OCI-LY3 (cell line): ENCODE results near the gene EIF3C.
A peak's percentile ranks its signal among the peaks of the same experiment; 100 is the strongest.
"Not testable (repeated sequence)": the region's sequence is repeated elsewhere in the genome, so short reads cannot be mapped to it uniquely, and the experiment has no call there.

Source experiments
- H2AFZ ChIP-seq: fragments of 200-600, 300-600 bp; shearing (Covaris generic); 2 replicates; pipeline ENCODE4 v1.6.0; 2014; ENCODE audit warnings: antibody characterized with exemption, low read depth, low read length
- H3K27ac ChIP-seq: fragments of 200-600, 300-600 bp; sonication (generic); 2 replicates; pipeline ENCODE4 v1.5.1; 2014; ENCODE audit warnings: mild to moderate bottlenecking, low read length, moderate library complexity, mixed read lengths
- H3K27me3 ChIP-seq: fragments of 200-600, 300-600 bp; sonication (generic); 2 replicates; pipeline ENCODE4 v1.6.1; 2014; ENCODE audit warnings: low read depth, low read length, mixed read lengths
- H3K36me3 ChIP-seq: fragments of 200-600, 300-600 bp; sonication (generic); replicated peaks from 2 replicates; pipeline ENCODE3; 2014; ENCODE audit warnings: low read depth, low read length, mixed read lengths
- H3K4me1 ChIP-seq: fragments of 300-600, 200-600 bp; sonication (generic); 2 replicates; pipeline ENCODE4 v1.6.1; 2014; ENCODE audit warnings: low read length, mixed read lengths
- H3K4me2 ChIP-seq: fragments of 200-600, 300-600 bp; sonication (generic); 2 replicates; pipeline ENCODE4 v1.6.1; 2014; ENCODE audit warnings: low read length, mixed read lengths
- H3K4me3 ChIP-seq: fragments of 300-600, 200-600 bp; sonication (generic); 2 replicates; pipeline ENCODE4 v1.5.1; 2014; ENCODE audit warnings: antibody characterized with exemption, mild to moderate bottlenecking, low read length, moderate library complexity
- H3K79me2 ChIP-seq: fragments of 300-600, 200-600 bp; shearing (Covaris generic); 2 replicates; pipeline ENCODE4 v1.6.1; 2014; ENCODE audit warnings: mild to moderate bottlenecking, low read length, mixed read lengths
- H3K9ac ChIP-seq: fragments of 300-600, 200-600 bp; shearing (Covaris generic); 2 replicates; pipeline ENCODE4 v1.6.0; 2014; ENCODE audit warnings: mild to moderate bottlenecking, low read length, moderate library complexity
- H3K9me3 ChIP-seq: fragments of 200-600, 300-600 bp; shearing (Covaris generic); 2 replicates; pipeline ENCODE4 v1.6.1; 2014; ENCODE audit warnings: low read length, mixed read lengths; ENCODE audit not compliant: insufficient read depth
- H4K20me1 ChIP-seq: fragments of 200-600, 300-600 bp; sonication (generic); 2 replicates; pipeline ENCODE4 v1.6.1; 2016; ENCODE audit warnings: low read length, mixed read lengths; ENCODE audit not compliant: insufficient read depth

Gene EIF3C, protein sequence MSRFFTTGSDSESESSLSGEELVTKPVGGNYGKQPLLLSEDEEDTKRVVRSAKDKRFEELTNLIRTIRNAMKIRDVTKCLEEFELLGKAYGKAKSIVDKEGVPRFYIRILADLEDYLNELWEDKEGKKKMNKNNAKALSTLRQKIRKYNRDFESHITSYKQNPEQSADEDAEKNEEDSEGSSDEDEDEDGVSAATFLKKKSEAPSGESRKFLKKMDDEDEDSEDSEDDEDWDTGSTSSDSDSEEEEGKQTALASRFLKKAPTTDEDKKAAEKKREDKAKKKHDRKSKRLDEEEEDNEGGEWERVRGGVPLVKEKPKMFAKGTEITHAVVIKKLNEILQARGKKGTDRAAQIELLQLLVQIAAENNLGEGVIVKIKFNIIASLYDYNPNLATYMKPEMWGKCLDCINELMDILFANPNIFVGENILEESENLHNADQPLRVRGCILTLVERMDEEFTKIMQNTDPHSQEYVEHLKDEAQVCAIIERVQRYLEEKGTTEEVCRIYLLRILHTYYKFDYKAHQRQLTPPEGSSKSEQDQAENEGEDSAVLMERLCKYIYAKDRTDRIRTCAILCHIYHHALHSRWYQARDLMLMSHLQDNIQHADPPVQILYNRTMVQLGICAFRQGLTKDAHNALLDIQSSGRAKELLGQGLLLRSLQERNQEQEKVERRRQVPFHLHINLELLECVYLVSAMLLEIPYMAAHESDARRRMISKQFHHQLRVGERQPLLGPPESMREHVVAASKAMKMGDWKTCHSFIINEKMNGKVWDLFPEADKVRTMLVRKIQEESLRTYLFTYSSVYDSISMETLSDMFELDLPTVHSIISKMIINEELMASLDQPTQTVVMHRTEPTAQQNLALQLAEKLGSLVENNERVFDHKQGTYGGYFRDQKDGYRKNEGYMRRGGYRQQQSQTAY

DNA sequence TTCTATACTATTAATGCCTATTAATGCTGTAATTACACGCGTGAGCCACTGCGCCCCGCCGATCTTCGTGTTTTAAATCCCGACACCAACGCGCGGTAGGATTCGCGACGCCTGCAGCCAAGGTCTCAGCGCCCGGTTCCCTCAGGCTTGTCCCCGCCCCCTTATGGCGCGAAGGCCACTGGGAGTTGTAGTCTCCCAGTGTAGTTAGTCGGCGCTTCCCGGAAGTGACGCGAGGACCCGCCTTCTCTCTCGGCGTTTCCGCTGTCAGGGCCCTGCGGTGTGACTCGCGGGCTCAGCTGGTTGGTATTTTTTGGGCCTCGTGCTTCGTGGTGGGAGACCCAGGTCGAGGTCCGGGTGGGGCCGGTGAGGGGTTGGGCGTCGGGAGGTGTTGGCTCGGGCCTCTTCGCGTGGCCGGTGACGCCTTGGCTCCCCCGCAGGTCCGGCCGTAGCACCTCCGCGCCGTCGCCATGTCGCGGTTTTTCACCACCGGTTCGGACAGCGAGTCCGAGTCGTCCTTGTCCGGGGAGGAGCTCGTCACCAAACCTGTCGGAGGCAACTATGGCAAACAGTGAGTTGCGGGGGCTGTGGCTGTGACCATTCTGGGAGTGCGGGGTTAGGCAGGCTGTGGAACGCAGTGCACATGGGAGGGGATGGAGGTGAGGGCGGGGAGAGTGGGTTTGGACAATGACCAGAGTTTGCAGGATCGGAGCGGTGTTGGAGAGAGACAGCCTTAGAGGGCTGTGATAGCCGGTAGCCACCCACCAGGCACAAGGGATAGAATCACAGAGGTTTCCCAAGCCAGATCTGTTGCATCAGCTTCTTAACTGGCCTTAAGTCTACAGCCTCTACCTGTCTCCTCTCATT lies at the start of gene EIF3C:
EIF3C (plus strand) TSS at position 245 of the 864 bp plus-strand sequence; CDS start at position 468, 223 bp downstream.
- H3K27ac ChIP-seq, H3K9ac ChIP-seq, H3K79me2 ChIP-seq, H3K9me3 ChIP-seq, H4K20me1 ChIP-seq, H3K4me2 ChIP-seq, H3K27me3 ChIP-seq, H3K36me3 ChIP-seq, H2AFZ ChIP-seq, H3K4me1 ChIP-seq: not testable (repeated sequence)
- peak within 1 kb of the TSS; percentile 58 for H3K4me3 ChIP-seq

DNA sequence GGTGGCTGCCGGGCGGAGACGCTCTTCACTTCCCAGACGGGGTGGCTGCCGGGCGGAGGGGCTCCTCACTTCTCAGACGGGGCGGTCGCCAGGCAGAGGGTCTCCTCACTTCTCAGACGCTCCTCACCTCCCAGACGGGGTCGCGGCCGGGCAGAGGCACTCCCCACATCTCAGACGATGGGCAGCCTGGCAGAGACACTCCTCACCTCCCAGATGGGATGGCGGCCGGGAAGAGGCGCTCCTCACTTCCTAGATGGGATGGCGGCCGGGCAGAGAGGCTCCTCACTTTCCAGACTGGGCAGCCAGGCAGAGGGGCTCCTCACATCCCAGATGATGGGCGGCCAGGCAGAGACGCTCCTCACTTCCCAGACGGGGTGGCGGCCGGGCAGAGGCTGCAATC lies 45.0 kb upstream of the EIF3C start:
- H3K4me2 ChIP-seq, H3K79me2 ChIP-seq, H3K27me3 ChIP-seq, H3K4me3 ChIP-seq, H3K9ac ChIP-seq, H4K20me1 ChIP-seq, H2AFZ ChIP-seq, H3K27ac ChIP-seq, H3K36me3 ChIP-seq, H3K4me1 ChIP-seq, H3K9me3 ChIP-seq: not testable (repeated sequence)

DNA sequence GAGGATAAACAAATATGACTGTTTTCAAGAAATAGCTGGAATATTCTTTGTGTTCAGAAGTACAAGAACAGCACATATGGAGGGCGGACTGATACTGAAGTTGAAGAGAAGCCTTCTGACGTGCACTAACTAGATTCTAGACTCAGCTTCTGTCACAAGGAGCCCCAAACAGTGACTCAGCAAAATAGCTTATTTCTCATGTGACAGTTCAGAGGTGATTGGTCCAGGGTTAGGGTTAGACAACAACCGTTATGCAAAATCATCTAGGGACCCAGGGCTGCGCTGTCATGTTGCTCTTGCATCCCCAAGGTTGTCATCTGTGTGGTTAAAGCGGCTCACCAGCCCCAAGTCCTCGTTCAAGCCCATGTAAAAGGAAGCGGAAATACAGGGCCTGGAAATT lies 43.8 kb upstream of the EIF3C start:
- not testable (repeated sequence) for H3K4me3 ChIP-seq, H3K27me3 ChIP-seq, H2AFZ ChIP-seq

DNA sequence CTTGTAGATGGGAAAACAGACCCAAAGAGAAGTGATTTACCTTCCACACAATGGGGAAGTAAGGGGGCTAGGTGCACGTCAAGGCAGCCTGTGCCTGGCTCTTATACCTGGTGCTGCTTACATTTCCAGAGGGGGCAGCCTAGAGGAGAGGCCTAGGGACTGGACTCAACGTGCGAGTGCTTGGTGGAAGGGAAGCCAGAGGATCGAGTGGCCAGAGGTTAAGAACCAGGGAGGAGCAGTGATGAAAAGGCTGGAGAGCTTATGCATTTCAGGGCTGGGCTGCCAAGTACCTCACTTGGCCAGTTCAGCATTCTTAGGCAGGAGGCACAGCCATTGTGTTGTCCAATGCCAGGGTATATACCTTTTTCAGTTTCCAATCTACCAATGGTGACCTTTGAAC lies 43.1 kb upstream of the EIF3C start:
- not testable (repeated sequence) for H3K9ac ChIP-seq, H3K4me1 ChIP-seq, H4K20me1 ChIP-seq, H3K9me3 ChIP-seq, H3K27ac ChIP-seq, H3K4me2 ChIP-seq, H2AFZ ChIP-seq, H3K27me3 ChIP-seq, H3K79me2 ChIP-seq, H3K36me3 ChIP-seq, H3K4me3 ChIP-seq

More for the DNA sequence above, 43.8 kb upstream of the EIF3C start:
- H3K27ac ChIP-seq, H3K9ac ChIP-seq, H3K9me3 ChIP-seq, H4K20me1 ChIP-seq, H3K4me2 ChIP-seq, H3K4me1 ChIP-seq, H3K36me3 ChIP-seq, H3K79me2 ChIP-seq: not testable (repeated sequence)

DNA sequence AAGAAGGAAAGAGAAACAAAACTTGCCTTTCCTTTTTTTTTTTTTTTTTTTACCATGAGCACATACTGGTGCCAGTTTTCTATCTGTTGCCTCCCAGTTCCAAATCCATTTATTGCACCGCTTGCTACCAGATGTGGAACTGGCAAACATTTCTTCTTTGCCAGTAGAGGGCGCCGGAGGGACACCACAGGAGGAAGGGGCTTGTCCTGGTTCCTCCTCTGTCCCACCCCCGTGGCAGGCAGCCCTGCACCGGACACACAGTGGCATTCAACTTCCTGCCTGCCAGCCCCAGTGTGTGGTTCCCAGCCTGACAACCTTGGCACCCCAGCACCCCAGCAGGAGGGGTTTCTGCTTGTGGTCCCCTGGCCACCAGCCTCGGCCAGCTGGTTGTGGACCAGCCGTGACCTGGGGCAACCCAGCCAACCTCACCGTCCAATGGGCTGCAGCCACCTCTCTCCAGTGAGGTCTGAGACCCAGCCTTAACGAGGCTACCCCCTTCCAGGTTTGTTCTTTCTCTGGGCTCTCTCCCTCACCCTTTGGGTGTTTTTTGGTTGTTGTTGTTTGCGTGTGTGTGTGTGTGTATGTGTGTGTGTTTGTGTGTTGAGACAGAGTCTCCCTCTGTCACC lies 22.8 kb upstream of the EIF3C start:
- H3K27me3 ChIP-seq, H3K36me3 ChIP-seq, H3K4me2 ChIP-seq, H3K79me2 ChIP-seq, H2AFZ ChIP-seq, H3K9me3 ChIP-seq, H3K27ac ChIP-seq, H3K4me1 ChIP-seq, H4K20me1 ChIP-seq, H3K9ac ChIP-seq, H3K4me3 ChIP-seq: not testable (repeated sequence)

DNA sequence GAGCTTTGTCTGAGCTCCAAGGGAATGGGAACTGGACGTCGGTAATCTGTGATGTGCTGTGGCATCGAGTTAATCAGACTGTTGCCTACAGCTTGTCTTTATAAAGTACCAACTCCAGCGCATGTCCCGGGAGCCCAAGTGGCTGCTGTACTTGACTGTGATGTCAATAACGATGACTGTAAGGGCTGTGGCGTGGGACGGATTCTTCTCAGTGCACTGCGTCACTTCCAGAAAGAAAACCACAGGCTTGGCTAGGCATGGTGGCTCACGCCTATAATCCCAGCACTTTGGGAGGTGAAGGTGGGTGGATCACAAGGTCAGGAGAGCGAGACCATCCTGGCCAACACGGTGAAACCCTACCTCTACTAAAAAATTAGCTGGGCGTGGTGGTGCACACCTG lies 21.8 kb upstream of the EIF3C start:
- not testable (repeated sequence) for H2AFZ ChIP-seq, H3K4me3 ChIP-seq, H3K9me3 ChIP-seq, H3K27me3 ChIP-seq, H3K4me2 ChIP-seq, H3K4me1 ChIP-seq, H3K9ac ChIP-seq, H4K20me1 ChIP-seq, H3K27ac ChIP-seq, H3K36me3 ChIP-seq, H3K79me2 ChIP-seq

DNA sequence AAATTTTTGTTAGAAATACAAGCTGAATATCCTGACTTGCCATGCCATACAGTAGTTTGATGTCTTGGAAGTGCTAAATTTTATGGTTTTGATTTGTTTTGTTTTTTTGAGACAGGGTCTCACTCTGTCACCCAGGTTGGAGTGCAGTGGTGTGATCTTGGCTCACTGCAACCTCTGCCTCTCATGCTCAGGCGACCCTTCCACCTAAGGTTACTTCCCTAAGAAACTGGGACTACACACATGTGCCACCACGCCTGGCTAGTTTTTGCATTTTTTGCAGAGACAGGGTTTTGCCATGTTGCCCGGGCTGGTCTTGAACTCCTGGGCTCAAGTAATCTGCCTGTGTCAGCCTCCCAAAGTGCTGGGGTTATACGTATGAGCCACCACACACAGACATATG lies 19.5 kb upstream of the EIF3C start:
- not testable (repeated sequence) for H3K27me3 ChIP-seq, H4K20me1 ChIP-seq, H3K9ac ChIP-seq, H3K4me1 ChIP-seq, H3K27ac ChIP-seq, H3K79me2 ChIP-seq, H3K4me3 ChIP-seq, H3K36me3 ChIP-seq, H3K4me2 ChIP-seq, H3K9me3 ChIP-seq, H2AFZ ChIP-seq

DNA sequence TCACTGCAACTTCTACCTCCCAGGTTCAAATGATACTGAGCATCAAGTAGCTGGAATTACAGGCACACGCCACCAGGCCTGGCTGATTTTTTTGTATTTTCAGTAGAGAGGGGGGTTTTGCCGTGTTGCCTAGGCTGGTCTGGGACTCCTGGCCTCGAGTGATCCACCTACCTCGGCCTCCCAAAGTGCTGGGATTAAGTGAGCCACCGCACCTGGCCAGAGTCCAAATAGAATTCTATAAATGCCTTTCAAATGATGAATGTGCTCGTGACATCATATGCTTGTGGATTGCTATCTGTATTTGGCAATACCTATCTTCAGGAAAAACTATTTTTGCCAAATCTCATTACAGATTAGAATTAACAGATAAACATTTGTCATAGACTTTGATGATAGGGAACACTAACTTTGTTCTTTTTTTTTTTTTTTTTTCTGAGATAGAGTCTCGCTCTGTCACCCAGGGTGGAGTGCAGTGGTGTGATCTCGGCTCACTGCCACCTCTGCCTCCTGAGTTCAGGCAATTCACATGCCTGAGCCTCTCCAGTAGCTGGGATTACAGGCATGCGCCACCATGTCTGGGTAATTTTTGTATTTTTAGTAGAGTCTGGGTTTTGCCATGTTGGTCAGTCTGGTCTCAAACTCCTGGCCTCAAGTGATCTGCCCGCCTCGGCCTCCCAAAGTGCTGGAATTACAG lies 17.9 kb upstream of the EIF3C start:
- H3K4me1 ChIP-seq, H3K4me3 ChIP-seq, H4K20me1 ChIP-seq, H3K27me3 ChIP-seq, H2AFZ ChIP-seq, H3K9me3 ChIP-seq, H3K27ac ChIP-seq, H3K36me3 ChIP-seq, H3K4me2 ChIP-seq, H3K9ac ChIP-seq, H3K79me2 ChIP-seq: not testable (repeated sequence)
